Testis (tissue), 2 donors: Measurements from ENCODE around the gene ITGB8.

ENCODE experiments used
- CTCF ChIP-seq, 3 experiments: fragments of 450-650 bp in 2 of 3; fragments of 200-600 bp in 1 of 3; sonication (generic) in 1 of 3; IDR thresholded peaks; one replicate each; pipeline ENCODE4 v1.5.1; 2016 to 2019; ENCODE audit warnings: antibody characterized with exemption in 3 of 3, mild to moderate bottlenecking in 2 of 3, moderate library complexity in 1 of 3
- POLR2A ChIP-seq: fragments of 450-650 bp; IDR thresholded peaks from one replicate; pipeline ENCODE4 v1.6.1; 2017; ENCODE audit warnings: antibody characterized with exemption, mild to moderate bottlenecking, moderate library complexity

GRCh38 chr7:20374399-20374798 is 43.7 kb downstream of the ITGB8 start:
- TF ChIP-seq CTCF (IDR thresholded peaks at IDR 0.05) (no peak), POLR2A (no peak)
